NCI-H1092 (cell line): ENCODE results near the gene NDUFA13.

Source experiments
- DNase-seq: peaks from one replicate; lab custom pipeline; 2025; lab: John Stamatoyannopoulos, UW

NDUFA13 gene

DNA sequence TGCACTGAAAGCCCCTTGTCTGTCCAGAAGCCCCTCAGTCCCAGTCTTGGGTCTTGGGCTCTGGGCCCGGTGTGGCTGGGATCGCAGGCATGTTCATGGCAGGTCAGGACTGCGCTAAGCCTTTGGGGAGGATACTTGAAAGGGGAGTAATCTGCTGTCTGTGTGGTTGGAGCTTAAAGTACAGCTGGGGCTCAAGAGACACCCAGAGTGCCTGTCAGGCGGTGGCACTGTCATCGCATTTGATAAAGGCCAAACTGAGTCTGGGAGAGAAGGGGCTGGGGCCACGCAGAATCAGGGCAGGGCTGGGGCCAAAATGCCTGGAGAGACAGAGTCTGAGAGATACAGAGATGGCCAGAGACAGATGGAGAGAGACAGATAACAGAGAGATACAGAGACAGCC, 17.8 kb downstream of the NDUFA13 start:
- no peak for DNase-seq

DNA sequence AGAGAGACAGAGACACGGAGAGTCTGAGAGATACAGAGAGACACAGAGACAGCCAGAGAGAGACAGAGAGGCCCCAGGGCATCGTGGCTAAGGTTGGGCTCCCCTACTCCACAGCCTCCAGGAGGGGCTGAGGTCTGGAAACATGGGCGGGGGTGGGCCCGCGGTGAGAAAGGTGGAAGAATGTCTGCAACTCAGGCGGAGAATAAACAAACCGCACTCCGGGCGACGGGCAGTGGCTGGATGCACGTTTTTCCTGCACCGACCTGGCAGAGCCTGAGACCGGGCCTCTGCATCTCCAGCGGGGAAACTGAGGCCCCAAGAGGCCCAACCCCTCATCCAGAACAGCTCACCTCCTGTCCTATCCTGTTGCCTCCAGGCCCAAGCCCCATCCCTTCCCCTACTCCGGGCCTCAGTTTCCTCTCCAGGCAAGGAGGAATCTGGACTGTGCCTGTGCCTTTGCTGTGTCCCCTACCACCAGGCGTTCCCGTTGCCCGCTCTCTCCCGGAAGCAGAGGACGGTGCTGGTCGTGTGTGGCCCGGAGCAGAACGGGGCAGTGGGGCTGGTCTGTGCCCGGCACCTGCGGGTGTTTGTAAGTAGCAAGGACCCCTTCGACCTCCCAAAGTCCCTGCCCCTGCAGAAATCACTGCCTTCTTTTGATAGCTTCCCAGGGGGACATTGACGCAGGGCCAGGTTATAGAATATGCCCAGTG, 18.7 kb downstream of the NDUFA13 start:
- no peak for DNase-seq

DNA sequence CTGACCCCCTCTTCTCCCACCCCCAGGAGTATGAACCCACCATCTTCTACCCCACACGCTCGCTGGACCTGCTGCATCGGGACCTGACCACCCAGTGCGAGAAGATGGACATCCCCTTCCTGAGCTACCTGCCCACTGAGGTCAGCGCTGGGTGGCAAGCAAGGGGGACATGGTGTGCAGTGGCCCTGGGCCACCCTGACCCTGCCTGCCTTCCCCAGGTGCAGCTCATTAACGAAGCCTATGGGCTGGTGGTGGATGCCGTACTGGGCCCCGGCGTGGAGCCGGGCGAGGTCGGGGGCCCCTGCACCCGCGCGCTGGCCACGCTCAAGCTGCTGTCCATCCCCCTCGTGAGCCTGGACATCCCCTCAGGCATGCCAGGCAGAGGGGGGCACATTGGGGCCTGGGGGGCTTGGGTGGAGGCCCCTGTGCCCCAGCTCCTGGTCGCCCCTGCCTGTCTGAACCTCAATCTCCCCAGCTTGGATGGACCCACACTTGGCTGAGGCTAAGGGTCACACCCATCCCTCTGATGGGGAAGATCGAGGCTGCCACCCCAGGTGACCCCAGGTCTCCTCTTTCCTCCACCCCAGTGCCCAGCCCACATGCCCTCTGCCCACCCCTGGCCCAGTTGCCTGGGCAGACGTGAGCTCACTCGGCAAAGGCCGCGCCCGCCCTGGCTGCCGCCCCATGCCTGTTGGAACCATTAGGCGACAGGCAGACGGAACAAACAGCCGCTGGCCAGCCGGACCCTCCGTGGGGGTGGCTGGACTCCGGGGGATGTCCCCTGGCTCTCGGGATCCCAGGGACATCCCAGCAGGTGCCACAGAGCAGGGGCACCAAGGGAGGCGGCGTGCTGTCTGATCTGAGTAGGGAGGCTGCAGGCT, 19.5 kb downstream of the NDUFA13 start:
- no peak for DNase-seq

DNA sequence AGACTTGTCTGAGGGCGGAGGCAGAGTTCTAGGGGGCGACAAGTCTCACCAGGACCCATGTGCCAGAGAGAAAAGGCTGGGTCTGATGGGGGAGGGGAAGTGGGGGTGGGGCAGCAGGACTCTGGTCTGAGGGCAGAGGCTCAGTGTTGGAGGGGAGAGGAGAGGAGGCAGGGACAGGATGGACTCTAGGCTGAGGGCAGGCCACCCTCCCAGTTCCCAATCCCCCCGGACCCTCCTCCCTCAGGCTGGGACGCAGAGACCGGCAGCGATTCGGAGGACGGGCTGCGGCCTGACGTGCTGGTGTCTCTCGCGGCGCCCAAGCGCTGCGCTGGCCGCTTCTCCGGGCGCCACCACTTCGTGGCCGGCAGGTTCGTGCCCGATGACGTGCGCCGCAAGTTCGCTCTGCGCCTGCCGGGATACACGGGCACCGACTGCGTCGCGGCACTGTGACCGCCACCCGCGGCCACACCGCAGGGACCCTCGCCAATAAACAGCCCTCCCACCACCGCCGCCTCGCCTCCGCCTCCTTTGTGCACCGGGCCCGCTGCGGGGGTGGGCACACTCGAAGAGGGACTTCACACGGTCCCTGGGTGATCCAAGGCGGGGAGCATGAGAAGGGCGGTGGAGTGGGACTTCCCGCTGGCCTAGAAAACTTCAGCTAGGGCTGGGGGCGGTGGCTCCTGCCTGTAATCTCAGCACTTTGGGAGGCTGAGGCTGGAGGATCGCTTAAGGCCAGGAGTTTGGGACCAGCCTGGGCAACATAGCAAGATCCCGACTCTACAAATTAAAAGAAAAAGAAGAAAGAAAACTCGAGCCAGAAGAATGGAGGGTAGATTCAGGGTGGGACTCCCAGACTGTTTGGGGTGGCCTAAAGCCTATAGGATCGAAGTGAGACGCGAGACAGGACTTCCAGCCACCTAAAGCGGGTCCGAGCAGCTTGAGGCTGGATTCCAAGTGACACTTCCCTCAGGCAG, 21.3 kb downstream of the NDUFA13 start:
- DNase-seq = no peak

DNA sequence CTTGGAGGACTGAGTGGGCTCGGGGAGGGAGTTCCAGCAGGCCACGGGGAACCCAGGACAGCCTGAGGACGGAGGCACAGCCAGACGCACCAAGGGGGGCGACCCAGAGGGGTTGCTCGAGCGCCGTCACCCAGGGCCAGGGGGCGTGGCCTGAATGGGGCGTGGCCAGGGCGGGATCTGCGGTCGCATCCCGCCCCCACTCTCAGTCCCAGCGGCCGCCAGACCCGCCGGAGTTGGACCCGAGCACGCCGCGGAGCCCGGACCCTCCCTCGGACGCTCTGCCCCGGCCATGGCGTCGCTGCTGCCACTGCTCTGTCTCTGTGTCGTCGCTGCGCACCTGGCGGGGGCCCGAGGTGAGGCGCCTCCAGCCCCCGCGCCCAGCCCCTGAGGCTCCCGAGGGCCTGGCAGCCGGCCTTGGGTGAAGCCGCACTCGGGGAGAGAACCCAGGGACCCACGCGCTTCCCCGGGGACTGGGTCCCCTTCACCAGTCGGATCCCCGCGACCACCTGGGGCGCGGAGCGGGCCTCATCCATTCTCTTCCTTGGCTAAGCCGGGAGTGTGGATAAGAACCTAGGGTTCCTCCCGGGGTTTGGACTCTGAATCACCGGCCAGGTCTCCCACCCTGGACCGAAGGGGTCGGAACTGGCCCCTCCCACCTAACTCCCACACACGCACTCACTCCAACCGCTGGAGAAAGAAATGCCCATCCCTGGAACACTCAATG, 22.2 kb downstream of the NDUFA13 start, which contains the start of gene CILP2:
Gene CILP2, plus strand, starts transcription at position 205 of the 724 bp plus-strand sequence. Its CDS starts 85 bp downstream, at position 290.
- DNase-seq = peak; percentile 26

DNA sequence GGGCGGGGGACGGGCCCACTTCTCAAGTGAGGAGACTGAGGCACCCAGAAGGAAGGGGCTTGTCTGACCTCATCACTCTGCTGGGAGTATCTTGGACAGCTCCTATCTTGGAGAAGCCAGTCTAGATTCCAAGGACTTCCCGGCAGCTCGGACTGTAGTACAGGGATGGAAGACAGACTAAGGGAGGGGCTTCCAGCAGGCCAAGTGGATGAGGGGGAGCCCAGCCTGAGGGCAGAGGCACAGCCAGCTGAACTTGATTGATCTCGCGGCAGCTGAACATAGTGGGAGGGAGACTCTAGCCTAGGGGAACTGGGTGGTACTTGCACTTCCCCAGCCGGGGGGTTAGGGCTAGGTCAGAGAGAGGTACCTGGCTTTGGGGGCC, 22.8 kb downstream of the NDUFA13 start:
- DNase-seq = no peak

DNA sequence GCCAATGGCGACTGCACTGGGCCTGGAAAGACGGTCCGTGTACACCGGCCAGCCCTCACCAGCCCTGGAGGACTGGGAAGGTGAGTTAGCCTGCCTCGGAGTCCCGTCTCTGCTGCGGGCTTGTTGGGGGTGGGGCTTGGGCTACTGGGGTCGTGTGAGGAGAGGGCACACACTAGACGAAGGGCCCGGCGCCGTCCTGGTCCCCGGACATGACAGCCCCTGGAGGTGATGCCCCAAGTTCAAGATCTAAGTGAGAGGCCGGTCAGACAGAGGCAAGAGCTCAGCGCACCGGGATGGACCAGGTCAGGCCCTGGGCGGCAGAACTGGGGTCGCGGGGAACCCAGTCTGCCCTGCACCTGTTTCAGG, 23.7 kb downstream of the NDUFA13 start:
- no peak for DNase-seq

DNA sequence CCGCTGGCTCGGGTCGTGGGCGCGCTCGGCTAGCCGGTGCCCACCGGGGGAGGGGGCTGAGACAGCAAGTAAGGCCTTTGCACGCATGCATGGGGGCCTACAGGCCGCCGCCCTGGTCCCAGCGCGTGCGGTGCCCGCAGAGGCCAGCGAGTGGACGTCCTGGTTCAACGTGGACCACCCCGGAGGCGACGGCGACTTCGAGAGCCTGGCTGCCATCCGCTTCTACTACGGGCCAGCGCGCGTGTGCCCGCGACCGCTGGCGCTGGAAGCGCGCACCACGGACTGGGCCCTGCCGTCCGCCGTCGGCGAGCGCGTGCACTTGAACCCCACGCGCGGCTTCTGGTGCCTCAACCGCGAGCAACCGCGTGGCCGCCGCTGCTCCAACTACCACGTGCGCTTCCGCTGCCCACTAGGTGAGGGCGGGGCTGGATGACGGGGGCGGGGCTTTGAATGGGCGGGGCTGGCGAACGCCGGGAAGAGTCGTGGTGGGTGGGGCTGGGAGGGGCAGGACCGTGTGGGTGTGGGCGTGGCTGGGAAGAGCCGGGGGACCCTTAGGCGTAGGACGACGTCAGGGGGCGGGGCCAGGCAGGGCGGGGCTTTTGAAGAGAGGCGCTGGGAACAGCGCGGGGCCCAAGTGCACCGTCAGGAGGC, 24.2 kb downstream of the NDUFA13 start:
- no peak for DNase-seq

DNA sequence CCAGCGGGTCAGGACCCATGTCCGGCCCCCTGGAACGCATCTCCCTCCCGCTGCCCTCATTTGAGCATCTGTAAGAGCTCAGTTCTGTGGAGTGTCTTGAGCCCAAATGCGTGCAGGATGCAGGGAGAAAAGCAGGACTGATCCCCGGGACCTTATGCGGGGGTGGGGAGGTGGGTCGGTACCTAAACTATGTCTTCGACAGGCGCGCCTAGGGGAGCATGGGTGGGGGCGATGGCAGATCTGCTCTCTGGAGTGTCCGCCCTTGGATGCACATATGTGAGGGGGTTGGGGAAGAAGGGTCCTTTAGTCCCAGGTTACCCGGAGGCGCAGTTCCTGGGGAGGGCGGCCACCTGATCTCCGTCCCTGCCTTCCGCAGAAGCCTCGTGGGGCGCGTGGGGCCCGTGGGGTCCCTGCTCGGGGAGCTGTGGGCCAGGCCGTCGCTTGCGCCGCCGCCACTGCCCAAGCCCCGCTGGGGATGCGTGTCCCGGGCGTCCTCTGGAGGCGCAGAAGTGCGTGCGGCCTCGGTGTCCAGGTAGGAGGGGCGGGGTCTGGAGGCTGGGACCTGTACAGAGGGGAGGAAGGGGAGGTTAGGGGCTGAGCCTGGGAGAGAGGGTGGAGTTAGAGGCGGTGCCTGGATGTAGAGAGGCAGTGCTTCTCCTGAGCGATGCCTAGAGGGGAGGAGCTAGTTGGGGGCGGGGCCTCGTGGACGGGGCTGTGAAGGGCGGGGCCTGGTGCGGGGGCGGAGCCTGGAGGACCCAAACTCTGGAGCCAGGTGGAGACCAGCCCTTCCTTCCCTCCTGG, 24.9 kb downstream of the NDUFA13 start:
- DNase-seq = peak; percentile 7

DNA sequence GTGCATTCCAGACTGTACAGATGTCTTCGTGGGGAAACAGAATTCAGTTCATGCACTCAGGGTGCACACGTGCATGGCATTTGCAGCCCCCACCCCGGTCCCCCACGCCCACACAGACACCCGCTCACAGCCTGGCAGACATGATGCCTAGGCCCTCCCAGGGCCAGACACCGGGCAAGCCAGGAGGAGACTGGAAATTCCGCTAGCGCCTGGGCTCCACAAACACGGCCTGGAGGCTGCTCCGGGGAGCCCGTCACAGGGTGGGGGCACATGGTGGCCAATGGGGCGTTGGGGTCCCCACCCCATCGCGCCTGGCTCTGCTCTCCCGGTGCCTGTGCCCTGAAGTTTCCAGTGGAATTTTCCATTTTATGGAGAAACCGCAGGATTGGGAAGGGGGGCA, 25.6 kb downstream of the NDUFA13 start:
- no peak for DNase-seq

DNA sequence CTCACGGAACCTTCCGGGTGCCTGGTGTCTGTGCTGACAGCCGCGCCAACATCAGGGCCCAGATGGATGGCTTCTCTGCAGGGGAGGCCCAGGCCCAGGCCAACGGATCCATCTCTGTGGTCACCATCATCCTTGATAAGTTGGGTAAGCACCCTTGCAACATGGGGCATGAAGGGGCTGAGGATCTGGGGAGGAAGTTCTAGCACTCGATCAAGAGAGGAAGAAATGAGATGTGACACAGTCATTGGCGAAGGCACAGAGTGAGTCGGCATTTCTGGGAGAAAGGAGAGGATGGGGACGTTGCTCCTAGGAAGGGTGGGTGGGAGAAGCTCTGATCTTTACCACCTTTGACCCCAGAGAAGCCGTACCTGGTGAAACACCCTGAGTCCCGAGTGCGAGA, 26.5 kb downstream of the NDUFA13 start:
- DNase-seq = no peak

DNA sequence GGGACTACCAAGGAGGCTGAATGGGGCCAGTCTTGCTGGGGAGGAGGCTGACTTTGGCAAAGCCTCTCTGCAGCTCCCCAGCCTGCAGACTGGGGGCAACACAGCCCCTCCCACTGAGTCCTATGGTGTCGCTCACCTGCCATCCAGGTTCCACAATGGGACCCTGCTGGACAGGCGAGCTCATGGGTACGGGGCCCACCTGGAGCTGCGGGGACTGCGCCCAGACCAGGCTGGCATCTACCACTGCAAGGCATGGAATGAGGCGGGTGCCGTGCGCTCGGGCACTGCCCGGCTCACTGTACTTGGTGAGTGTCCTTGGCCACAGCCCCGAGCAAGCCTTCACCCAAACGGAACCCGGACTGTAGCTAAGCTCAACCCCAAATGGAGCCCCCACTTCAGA, 27.1 kb downstream of the NDUFA13 start:
- DNase-seq = no peak

DNA sequence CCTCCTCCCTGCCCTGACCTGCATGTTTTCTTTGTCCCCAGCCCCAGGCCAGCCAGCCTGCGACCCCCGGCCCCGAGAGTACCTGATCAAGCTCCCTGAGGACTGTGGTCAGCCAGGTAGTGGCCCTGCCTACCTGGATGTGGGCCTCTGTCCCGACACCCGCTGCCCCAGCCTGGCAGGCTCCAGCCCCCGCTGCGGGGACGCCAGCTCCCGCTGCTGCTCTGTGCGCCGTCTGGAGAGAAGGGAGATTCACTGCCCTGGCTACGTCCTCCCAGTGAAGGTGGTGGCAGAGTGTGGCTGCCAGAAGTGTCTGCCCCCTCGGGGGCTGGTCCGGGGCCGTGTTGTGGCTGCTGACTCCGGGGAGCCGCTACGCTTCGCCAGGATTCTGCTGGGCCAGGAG, 27.6 kb downstream of the NDUFA13 start:
- no peak for DNase-seq

DNA sequence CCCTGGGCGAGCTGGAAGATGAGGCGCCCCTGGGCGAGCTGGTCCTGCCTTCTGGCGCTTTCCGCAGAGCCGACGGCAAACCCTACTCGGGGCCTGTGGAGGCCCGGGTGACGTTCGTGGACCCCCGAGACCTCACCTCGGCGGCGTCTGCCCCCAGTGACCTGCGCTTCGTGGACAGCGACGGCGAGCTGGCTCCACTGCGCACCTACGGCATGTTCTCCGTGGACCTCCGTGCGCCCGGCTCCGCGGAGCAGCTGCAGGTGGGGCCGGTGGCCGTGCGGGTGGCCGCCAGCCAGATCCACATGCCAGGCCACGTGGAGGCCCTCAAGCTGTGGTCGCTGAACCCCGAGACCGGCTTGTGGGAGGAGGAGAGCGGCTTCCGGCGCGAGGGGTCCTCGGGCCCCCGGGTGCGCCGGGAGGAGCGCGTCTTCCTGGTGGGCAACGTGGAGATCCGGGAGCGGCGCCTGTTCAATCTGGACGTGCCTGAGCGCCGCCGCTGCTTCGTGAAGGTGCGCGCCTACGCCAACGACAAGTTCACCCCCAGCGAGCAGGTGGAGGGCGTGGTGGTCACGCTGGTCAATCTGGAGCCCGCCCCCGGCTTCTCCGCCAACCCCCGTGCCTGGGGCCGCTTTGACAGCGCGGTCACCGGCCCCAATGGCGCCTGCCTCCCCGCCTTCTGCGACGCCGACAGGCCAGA, 28.4 kb downstream of the NDUFA13 start:
- DNase-seq = no peak

DNA sequence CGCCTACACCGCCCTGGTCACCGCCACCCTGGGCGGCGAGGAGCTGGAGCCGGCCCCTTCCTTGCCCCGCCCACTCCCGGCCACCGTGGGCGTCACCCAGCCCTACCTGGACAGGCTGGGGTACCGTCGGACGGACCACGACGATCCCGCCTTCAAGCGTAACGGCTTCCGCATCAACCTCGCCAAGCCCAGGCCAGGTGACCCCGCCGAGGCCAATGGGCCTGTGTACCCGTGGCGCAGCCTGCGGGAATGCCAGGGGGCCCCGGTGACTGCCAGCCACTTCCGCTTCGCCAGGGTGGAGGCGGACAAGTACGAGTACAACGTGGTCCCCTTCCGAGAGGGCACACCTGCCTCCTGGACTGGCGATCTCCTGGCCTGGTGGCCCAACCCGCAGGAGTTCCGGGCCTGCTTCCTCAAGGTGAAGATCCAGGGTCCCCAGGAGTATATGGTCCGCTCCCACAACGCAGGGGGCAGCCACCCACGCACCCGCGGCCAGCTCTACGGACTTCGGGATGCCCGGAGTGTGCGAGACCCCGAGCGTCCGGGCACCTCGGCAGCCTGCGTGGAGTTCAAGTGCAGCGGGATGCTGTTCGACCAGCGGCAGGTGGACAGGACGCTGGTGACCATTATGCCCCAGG, 29.0 kb downstream of the NDUFA13 start:
- DNase-seq = no peak

DNA sequence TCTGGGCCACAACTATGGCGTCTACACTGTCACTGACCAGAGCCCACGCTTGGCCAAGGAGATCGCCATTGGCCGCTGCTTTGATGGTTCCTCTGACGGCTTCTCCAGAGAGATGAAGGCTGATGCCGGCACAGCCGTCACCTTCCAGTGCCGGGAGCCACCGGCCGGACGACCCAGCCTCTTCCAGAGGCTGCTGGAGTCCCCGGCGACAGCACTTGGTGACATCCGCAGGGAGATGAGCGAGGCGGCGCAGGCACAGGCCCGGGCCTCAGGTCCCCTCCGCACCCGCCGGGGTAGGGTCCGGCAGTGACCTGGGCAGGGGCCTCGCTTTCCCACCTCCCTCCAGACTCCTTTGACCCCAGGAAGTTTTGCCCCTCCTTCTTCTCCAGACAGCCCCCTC, 29.7 kb downstream of the NDUFA13 start:
- no peak for DNase-seq

DNA sequence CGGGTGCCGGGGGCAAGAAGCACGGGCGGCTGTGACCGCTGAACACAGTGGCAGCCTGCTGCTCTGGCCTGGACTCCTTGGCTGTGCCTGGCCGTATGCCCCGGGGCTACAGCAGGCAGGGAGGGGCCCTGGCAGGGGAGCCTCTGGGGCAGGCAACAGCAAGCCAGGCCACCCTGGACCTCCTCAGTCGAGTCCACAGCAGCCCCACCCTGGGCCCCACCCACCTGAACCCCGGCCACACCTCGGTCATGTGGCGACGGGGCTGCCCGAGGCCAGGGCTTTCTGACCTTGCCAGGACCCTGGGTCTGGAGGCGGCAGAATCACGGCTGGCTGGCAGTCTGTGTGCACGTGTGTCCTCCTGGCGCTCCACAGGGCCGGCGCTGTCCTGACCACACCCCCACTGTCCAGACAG, 30.7 kb downstream of the NDUFA13 start:
- DNase-seq = no peak

DNA sequence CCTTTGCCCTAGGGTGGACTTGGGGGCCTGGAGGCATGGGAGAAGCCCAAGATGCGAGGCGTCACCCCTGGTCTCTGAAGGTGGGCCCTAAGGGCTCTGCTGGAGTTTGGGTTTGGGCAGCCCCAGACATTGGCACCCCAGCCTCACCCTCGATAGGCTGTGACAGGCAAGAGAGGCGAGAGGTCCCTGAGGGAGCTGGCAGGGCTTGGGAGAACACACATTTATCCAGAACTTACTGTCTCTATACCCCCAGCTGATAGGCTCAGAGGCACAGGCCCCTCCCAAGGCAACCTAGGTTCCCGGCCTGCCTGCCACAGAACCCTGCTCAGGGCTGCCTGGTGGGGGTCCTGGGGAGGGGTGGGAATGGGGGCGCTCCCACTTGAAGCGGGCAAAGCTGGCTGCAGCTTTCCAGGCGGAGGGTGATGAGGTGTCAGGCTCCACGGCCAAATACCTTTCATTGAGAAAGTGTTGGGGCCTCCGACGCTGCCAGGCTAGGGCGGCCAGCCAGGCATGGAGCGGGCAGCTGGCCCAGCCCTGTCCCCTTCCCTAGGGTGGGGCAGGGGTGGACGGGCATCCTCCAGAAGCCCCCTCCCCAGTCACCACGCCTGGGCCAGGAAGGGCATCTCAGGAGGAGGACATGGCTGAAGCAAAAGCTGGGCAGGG, 31.8 kb downstream of the NDUFA13 start:
- DNase-seq = no peak
